Measurements from ENCODE around the gene IZUMO2.
"Not testable (repeated sequence)": the region's sequence is repeated elsewhere in the genome, so short reads cannot be mapped to it uniquely, and the experiment has no call there.

DNA sequence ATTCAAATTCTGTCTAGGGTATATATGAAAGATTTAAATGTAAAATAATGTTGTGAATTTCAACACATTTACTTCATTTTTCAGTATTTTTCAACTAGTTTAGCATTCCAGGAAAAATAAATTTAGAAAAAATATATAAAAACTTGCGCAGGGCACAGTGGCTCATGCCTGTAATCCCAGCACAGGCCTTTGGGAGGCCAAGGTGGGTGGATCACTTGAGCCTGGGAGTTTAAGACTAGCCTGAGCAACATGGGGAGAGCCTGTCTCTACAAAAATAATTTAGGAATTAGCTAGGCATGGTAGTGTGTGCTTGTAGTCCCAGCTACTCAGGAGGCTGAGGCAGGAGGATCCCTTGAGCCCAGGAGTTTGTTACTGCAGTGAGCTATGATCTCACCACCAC, 21.2 kb downstream of the IZUMO2 start:
- TF ChIP-seq, protein P1, sequence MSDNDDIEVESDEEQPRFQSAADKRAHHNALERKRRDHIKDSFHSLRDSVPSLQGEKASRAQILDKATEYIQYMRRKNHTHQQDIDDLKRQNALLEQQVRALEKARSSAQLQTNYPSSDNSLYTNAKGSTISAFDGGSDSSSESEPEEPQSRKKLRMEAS (IDR thresholded peaks at IDR 0.05) = not testable (repeated sequence)
- TF ChIP-seq, protein P2, sequence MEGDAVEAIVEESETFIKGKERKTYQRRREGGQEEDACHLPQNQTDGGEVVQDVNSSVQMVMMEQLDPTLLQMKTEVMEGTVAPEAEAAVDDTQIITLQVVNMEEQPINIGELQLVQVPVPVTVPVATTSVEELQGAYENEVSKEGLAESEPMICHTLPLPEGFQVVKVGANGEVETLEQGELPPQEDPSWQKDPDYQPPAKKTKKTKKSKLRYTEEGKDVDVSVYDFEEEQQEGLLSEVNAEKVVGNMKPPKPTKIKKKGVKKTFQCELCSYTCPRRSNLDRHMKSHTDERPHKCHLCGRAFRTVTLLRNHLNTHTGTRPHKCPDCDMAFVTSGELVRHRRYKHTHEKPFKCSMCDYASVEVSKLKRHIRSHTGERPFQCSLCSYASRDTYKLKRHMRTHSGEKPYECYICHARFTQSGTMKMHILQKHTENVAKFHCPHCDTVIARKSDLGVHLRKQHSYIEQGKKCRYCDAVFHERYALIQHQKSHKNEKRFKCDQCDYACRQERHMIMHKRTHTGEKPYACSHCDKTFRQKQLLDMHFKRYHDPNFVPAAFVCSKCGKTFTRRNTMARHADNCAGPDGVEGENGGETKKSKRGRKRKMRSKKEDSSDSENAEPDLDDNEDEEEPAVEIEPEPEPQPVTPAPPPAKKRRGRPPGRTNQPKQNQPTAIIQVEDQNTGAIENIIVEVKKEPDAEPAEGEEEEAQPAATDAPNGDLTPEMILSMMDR (IDR thresholded peaks at IDR 0.05 in 2 of 3, conservative IDR thresholded peaks at IDR 0.05 in 1 of 3; ENCODE audit: borderline replicate concordance in 1 of 3, insufficient read depth in 1 of 3, low read depth in 2 of 3, low read length in 2 of 3) = peak in 2 of 3 experiments; percentile 6 to 11; a peak in 1 of 6 replicates
- not testable (repeated sequence) for TF ChIP-seq POLR2A (IDR thresholded peaks at IDR 0.05; ENCODE audit: borderline replicate concordance, extremely low read depth, insufficient read depth, insufficient read length); ZFX (IDR thresholded peaks at IDR 0.05); POLR2AphosphoS5 (IDR thresholded peaks at IDR 0.05; ENCODE audit: low read depth, low read length); SIN3A (IDR thresholded peaks at IDR 0.05; ENCODE audit: low read depth); YY1 (IDR thresholded peaks at IDR 0.05; ENCODE audit: extremely low read depth, insufficient replicate concordance, low read depth, low read length); SP1 (IDR thresholded peaks at IDR 0.05; ENCODE audit: low read depth); TCF7L2 (IDR thresholded peaks at IDR 0.05; ENCODE audit: borderline replicate concordance, extremely low read depth, insufficient read depth, insufficient read length); EGR1 (IDR thresholded peaks at IDR 0.05; ENCODE audit: low read depth)

Measured in HCT116 (cell line).